Peyer's patch (tissue), 4 donors: Measurements from ENCODE around the gene PRR19.

Experiments
- CTCF ChIP-seq, 6 experiments: fragments of 450-650 bp in 4 of 6; fragments of 200-600 bp in 2 of 6; sonication (generic) in 1 of 6; IDR thresholded peaks; one replicate each; pipeline ENCODE4 v1.5.1; 2017 to 2019; ENCODE audit warnings: antibody characterized with exemption in 6 of 6, mild to moderate bottlenecking in 3 of 6, moderate library complexity in 1 of 6
- POLR2A ChIP-seq, 2 donors: fragments of 450-650 bp; IDR thresholded peaks; one replicate each; pipeline ENCODE4 v1.5.1; 2017; ENCODE audit warnings: antibody characterized with exemption in 2 of 2, mild to moderate bottlenecking in 2 of 2, moderate library complexity in 2 of 2

DNA sequence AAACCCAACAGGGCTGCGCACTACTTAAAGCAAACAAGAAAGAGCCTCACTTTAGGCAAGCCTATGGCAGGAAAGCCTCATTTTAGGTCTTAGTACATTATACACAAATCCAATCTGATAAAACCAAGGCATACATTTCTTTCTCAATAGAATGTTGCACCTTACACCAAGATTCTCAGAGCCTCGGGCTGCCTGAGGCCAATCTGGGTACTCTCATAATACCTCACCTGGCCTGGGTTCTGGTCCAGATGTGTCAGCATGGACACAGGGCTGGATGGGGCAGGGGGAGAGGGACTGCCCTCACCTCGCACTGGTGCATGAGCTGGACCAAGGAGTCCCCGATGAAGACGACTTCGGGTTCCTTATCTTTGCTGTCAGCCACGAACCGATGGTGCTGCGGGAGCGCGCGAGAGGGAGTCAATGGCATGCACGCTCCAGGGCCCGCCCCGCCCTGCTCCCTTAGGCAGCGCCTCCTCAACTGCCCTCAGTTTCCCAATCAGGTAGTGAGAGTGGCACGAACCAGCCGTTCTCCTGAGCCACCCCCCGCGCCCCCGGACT, at the start of gene PRR19:
- TF ChIP-seq CTCF (IDR thresholded peaks at IDR 0.05), result no peak
- no peak for TF ChIP-seq POLR2A (IDR thresholded peaks at IDR 0.05)
